GM21786 (cell line): Measurements from ENCODE around the gene PNPLA6.
"Not testable (repeated sequence)": the region's sequence is repeated elsewhere in the genome, so short reads cannot be mapped to it uniquely, and the experiment has no call there.

Experiments used
- ATAC-seq: cut with Tn5 transposase; IDR thresholded peaks from one replicate; pipeline ENCODE4 v1.9.1; 2021; ENCODE audit not compliant: unreplicated experiment

The PNPLA6 gene

DNA sequence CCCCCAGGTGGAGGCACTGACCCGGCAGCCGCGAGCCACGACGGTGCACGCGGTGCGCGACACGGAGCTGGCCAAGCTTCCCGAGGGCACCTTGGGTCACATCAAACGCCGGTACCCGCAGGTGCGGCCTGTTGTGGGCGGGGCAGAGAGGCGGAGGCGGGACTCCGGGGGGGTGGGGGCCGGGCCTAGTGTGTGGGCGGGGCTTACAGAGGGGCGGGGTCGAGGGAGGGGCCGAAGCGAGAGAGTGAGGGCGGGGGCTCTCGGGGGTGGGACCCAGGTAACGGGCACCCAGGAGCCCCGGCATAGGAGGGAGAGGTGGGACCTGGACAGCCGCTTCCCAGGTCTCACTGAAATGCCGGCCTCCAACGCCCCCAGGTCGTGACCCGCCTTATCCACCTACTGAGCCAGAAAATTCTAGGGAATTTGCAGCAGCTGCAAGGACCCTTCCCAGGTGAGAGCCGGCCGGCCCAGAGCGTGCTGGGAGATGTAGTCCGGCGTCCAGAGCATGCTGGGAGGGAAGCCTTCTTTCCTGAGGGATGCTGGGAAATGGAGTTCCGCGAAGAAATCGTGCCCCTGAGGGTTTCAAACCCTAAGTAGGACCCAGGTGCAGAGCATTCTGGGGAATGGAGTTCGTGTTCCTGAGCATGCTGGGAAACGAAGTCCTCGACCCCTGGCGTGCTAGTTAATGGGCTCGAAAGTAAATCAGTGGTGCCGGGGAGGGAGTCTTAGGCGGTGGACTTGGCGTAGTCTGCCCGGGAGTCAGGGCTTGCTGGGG lies 15.7 kb downstream of the PNPLA6 start:
- ATAC-seq: no peak

GRCh38 chr19:7552781-7553180 lies 17.3 kb downstream of the PNPLA6 start:
- ATAC-seq: no peak

DNA sequence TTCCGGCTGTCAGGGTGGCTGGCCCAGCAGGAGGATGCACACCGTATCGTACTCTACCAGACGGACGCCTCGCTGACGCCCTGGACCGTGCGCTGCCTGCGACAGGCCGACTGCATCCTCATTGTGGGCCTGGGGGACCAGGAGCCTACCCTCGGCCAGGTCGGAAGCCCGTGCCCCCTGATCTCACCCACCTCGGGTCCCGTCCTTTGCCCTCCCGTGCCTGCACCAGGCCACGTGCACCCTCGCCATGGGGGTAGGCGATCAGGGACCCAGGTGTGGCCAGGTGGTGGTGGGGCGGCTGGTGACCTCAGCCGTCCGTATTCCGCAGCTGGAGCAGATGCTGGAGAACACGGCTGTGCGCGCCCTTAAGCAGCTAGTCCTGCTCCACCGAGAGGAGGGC lies 19.0 kb downstream of the PNPLA6 start:
- no peak for ATAC-seq

DNA sequence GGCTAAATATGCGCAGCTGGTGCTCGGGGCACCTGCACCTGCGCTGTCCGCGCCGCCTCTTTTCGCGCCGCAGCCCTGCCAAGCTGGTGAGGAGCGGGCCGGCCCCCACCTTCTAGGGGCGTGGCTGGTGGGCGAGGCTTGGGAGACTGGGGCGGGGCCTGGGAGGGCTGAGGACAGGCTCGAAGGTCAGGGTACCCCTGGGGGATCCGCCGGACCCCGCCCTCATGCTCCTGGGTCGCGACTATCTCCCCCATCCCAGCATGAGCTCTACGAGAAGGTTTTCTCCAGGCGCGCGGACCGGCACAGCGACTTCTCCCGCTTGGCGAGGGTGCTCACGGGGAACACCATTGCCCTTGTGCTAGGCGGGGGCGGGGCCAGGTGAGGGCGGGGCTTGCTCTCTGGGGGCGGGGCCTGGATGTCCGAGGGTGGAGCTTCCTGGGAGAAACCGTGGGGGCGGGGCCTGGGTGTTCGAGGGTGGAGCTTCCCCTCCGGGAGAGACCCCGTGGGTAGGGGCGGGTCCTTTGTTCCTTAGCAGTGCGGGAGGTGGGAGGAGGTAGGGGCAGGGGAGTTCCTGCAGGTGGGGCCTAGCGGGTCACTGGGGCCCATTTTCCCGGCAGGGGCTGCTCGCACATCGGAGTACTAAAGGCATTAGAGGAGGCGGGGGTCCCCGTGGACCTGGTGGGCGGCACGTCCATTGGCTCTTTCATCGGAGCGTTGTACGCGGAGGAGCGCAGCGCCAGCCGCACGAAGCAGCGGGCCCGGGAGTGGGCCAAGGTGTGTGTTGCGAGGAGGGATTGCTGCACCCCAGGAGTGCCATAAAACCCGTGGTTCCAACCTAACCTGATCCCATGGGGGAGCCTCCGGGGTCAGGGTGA lies 19.7 kb downstream of the PNPLA6 start:
- ATAC-seq: no peak

GRCh38 chr19:7556696-7557315 lies 21.3 kb downstream of the PNPLA6 start:
- no peak for ATAC-seq

- no peak for ATAC-seq
Measured at GRCh38 chr19:7558667-7559066, 23.1 kb downstream of the PNPLA6 start.

- no peak for ATAC-seq
Measured at GRCh38 chr19:7559102-7559501, 23.6 kb downstream of the PNPLA6 start.

DNA sequence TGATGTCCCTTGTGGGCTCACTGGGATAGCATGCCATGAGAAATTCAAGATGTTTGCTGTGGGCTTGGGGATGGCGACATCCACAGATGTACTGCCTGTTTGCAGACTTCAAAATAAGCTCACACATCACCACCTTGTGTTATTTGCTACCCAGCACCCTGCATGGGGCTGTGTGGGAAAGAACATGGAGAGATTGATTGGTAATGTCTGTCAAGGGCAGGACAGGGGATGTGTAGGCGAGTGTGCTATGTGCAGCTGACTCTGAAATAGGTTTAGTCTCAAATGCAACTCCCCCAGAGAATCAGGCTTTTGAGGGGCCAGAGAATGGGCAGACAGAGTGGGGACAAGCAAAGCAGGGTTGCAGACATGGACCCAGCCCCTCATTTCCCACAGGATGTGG lies 24.7 kb downstream of the PNPLA6 start:
- no peak for ATAC-seq

DNA sequence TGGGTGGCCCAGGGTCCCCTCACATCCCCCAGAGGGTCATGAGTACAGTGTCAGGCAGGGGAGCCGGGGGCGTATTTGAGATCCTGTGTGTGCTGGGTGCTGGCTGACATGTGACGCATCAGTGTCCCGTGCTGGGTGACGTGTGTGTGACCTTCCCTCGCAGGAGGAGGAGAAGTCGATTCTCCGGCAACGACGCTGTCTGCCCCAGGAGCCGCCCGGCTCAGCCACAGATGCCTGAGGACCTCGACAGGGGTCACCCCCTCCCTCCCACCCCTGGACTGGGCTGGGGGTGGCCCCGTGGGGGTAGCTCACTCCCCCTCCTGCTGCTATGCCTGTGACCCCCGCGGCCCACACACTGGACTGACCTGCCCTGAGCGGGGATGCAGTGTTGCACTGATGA lies 25.8 kb downstream of the PNPLA6 start:
- ATAC-seq: no peak

GRCh38 chr19:7562646-7563393 lies 27.3 kb downstream of the PNPLA6 start:
- ATAC-seq: no peak

DNA sequence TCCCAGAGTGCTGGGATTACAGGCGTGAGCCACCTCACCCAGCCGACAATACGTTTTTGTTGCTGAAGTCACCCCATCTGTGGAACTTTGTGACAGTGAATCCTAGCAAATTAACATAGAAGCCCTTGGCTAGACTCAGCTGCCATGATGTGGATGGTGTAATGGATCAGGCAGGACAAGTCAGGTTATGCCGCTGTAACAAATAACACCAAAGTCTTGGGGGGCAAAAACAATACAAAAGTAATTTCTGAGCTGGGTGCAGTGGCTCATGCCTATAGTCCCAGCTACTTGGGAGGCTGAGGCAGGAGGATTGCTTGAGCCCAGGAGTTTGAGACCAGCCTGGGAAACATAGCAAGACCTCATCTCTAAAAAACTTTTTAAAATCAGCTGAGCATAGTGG lies 29.3 kb downstream of the PNPLA6 start:
- ATAC-seq: no peak

- ATAC-seq: no peak
Measured at GRCh38 chr19:7565332-7565731, 29.8 kb downstream of the PNPLA6 start.

DNA sequence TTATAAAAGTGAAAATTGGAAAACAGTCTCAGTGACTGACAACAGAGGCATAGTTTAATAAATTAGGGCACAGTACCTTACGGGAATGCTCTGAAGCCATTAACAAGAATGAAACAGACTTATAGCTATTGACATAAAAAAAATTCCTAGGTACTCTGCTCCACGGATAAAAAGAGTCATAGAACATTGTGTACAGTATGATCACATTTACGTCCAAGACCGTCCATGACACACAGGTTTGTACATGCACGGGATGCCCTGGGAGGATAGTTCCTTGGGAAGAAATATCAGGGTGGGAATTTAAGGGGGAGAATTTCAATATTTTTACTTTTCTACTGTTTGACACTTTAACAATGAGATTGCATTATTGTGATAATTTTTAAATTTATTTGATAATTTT lies 35.2 kb downstream of the PNPLA6 start:
- ATAC-seq: no peak

DNA sequence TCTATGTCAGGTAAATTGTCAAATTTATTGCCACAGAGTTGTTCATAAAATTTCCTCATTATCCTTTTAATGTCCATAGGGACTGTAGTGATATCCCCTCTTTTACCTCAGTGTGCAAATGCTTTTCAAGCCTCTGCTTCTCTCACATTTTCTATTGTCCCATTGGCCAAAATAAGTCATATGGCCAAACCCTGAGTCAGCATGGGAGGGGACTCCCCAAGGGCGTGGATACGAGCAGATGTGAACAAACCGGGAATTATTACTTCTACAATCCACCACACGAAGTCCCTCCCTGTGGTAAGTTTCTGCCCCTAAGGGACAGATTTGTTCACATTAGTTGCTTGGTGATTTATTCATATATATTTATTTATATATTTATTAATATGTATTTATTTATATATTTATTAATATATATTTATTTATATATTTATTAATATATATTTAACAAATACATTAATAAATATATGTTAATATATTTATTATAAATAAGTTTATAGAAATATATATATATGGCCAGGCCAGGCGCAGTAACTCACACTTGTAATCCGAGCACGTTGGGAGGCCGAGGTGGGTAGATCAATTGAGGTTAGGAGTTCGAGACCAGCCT lies 40.0 kb downstream of the PNPLA6 start:
- ATAC-seq: no peak

GRCh38 chr19:7577422-7577821 lies 41.9 kb downstream of the PNPLA6 start:
- ATAC-seq: not testable (repeated sequence)

- ATAC-seq: no peak
Measured at GRCh38 chr19:7578127-7578526, 42.6 kb downstream of the PNPLA6 start.

DNA sequence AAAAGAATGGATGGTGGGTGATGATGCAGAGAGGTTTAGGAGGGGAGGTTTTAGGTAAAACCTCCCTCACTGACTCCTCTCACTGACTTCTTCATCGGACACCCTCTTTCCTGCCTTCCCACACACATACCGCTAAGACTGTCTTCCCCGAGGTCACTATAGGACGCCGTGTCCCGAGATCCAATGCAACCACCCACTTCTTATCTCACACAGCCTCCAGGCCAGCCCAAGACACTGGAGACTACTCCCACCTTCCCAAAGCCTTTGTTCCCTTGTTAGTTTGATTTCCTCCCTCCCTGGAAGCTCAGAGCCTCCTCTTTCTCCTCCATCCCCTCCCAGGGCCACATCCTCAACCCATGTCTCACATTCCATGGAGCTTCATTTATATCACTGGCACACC lies 43.7 kb downstream of the PNPLA6 start:
- ATAC-seq: no peak

- no peak for ATAC-seq
Measured at GRCh38 chr19:7582446-7582845, 46.9 kb downstream of the PNPLA6 start.

GRCh38 chr19:7589822-7590221 lies 54.3 kb downstream of the PNPLA6 start:
- no peak for ATAC-seq

GRCh38 chr19:7590256-7590655 lies 54.7 kb downstream of the PNPLA6 start:
- ATAC-seq: no peak
